Cerebellar nuclear complex (tissue), 1 donor: ENCODE results near the gene TTC3.

Experiments used
- DNase-seq, 2 experiments: peaks; one replicate each; lab custom pipeline; 2025; lab: John Stamatoyannopoulos, UW

Gene TTC3

DNA sequence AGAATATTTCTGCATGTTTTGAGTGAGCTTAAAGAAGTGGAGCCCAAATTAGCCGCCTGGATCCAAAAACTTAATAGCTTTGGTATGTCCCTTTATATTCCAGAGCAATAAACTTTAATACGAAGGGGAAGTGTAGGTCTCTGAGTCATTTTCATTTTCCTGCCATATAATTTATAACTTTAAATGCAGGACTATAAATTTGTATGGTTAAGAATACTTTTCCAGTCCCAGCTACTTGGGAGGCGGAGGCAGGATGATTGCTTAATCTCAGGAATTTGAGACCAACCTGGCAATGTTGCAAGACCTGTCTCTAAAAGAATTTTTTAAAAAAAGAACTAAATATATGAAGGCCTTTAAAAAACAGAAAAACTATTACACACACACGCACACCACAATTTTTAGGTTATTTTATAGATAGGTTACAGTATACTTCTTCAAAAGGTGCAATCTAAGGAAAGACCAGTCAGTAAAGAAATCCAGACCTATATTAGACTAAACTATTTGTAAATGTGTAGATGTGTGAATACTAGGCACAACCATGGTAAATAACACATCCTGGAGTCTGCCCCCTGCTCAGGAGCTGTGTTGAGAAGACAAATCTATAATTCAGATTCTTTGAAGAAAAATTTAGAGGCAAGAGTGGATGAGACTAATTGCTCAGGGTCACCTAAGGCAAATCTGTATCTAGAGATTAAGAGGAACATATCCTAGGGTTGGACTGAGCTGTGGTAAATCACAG is 80.3 kb downstream of the TTC3 start:
- DNase-seq, result no peak

DNA sequence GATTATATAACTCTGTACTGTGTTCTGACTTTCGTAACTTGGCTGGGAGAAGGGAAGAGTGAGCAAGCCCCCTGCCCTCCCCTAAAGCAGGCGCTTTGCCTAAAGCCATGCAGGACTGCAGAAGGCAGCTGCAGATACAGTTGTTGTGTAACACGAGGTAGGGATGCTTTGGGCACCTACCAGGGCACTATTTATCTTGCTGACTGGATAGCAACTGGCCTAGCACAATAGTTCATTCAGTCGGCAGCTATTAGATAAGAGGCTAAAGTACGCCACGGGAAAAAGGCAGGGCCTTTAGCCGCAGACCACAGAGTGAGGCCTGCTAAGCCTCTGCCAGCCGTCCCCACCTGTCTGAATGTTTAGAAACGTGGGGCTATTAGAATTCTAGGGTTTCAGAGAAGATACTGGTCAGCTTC is 80.9 kb downstream of the TTC3 start:
- DNase-seq, result no peak

DNA sequence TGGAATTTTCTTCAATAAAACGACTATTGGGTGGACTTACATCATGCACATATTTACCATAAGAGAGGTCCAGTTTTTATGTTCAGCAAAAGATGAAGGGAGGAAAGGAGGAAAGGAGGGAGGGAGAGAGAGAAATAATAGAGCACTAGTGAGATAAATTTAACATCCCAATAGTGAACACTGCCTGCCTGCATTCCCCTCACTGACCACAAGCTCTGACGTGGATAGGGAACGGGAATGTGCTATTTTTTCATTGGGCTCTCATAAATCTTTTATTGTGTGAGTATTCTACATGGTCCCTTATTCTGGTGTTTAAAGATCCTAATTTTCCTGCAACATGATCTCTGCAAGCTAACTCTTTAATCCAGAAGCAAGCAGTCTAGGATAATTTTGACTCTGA is 82.1 kb downstream of the TTC3 start:
- no peak for DNase-seq

DNA sequence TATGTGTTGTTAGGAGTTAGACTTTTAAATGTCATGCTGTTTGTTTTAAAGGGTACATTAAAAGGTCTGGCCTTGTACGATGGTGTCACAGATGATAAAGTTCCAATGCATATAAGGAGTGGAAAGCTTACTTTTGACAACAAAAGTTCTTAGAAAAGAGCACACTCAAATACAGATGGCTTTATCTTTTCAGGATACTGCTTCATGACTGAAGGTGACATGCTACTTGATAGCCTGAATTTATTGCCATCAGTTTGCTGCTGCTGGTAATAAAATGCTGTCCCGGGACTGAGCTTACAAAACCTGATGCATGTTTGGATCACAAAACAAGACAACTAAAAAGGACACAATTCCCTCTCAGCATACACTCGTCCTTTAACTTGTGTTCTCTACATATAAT is 84.9 kb downstream of the TTC3 start:
- no peak for DNase-seq

DNA sequence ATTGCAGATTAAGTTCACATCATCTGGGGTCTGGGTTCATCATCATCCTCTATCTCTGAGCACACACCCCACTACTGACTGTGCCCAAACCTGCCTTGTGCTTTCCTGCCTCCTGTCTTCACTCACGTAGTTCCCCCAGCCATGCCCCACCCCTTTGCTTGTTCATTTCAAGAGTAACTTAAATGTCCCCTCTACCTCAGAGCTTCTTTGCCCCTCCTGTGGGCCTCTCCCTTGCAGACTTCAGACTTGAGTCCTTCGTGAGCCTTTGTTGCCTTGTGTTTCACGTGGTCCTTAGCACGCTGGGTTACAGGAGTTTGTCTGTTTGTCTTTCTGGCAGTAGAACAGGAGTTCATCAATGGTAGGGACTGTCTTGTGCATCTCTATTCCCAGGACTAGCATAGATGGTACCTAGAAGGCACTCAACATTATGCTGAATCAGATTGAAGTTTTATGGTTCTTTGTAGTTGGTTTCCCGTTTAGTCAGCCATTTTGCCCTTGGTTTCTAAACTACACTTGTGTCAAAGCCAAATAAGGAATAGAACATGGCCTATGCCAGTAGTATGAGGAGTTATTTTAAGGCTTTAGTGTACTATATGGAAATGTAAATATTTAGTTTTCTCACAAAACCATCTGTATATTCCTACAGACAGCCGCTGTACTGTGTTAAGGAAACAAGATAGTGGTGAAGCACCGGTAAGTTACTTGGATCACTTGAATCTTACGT is 86.2 kb downstream of the TTC3 start:
- DNase-seq, result no peak

DNA sequence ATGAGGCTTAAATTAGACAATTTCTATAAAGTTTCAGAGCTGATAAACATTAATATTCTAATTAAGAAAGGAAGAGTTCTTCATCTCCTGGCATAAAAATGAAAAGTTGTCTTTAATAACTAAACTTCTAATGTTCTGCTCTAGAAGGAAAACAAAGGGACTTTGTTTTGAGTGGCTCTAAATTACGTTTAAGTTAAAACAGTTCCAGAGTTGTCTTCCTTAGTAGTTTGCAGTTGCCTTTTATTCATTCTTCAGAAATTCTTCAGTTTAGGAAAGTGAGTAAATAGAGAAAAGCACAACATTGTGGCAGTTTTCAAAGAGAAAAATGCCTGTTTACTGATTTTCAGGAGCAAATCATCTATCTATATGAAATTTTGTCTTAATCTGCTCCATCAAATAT is 86.9 kb downstream of the TTC3 start:
- DNase-seq, result no peak

DNA sequence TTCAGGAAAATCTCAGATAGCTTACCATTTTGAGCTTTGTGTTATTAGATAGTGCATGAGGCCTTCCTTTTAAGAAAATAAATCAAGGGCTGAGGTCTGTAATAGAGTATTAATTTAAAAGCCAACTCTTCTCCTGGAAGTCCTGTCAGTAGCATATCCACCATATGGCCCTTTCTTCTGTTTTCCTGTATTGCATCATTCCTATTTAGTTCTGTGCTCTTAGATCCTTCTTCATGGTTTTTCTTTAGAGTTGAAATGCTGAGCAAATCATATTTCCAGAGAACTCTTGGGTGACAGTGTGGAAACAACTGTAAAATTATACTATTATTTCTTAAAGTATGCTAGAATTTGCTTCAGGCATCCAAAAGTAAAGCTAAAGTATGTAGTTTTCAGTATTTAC is 91.7 kb downstream of the TTC3 start:
- no peak for DNase-seq

DNA sequence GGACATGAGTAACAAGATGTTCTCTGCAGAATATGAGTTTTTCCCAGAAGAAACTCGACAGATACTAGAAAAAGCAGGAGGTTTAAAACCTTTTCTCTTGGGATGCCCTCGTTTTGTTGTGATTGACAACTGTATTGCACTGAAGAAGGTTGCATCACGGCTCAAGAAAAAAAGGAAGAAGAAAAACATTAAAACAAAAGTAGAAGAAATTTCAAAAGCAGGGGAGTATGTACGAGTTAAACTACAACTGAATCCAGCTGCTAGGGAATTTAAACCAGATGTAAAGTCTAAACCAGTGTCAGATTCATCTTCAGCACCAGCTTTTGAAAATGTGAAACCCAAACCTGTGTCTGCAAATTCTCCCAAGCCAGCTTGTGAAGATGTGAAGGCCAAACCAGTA is 92.5 kb downstream of the TTC3 start:
- no peak for DNase-seq

DNA sequence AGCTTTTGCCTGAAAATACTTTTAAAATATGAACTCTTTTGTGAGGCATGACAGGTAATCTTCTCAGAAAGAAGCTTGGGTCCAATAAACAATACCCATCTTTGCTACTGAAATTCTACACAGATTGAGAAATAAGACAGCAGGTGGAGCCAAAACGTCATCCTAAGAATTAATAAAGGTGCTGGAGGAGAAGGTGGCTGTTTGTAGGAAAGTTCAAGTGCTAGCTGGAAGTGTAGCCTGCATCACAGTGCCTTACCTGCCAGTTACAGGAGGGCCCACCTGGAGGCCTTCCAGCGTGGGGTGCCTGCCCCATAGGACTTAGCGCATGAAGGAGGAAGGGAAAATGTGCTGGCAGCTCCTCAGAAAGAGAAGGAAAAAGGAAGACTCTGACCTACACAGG is 93.7 kb downstream of the TTC3 start:
- no peak for DNase-seq

DNA sequence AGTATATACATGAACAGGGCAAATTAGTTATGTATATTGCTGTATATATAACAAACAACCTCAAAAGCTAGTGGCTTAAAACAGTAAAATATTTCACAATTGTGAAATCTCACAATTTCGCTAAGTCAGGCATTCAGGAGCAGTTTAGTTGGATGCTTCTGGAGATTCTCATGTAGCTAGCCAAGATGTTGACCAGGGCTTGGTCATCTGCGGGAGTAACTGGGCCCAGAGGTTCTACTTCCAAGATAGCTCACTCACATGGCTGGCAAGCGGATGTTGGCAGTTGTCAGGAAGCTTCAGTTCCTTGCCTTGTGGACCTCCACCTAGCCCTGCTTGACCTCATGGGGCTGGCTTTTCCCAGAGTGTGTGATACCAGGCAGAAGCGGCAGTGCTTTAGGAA is 95.6 kb downstream of the TTC3 start:
- DNase-seq, result no peak

DNA sequence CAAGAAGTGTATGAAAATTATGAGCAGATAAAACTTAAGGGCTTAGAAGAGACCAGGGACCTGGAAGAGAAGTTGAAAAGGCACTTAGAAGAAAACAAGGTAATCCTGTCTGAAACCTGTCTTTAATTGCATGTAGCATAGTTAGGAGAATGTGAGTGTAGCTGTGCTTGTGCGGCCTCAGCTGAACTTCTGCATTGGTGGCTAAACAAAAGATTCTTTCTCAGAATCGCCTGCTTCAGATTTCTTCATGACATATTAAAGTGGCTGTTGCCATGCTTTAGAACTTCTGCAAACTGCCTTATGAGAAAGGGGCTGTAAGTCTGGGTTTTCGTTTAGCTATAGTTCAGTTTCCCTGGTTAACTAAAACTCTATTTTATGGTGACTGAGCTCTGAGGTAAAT is 99.6 kb downstream of the TTC3 start:
- no peak for DNase-seq

DNA sequence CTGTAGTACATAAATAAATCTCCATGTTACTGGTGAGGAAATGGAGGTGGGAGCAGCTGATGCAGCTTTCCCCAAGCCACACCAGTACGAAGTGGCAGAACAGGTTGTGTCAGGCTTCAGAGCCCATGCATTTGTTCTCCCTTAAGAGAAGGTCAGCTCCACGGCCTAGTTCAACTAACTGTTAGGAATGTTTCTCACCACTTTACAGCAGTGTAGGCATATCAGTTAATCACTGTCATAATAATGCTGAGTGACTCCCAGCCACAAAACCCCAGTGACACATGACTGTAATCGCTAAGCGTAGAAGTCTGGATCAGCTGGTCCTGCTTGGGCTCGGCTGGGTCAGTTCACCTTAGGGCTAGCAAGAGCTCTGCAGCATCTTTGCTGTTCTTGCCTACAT is 103.7 kb downstream of the TTC3 start:
- no peak for DNase-seq

DNA sequence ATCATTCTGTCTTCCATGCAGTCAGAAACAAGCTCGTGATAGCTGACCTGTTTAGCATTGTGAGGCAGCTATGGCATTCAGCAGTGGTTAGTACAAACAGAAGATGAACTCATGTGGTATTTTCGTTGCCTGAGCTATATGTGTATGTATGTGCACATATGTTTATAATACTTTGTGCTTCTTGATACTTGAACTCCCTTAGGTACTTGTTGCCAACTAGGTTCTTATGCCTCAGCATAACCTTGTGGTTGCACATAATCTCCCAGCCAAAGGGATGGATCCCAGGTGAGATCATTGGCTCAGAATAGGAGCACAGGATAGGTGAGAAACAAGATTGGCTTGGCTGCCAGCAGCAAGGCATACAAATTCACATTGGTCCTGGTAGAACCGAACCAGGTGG is 108.0 kb downstream of the TTC3 start:
- no peak for DNase-seq

DNA sequence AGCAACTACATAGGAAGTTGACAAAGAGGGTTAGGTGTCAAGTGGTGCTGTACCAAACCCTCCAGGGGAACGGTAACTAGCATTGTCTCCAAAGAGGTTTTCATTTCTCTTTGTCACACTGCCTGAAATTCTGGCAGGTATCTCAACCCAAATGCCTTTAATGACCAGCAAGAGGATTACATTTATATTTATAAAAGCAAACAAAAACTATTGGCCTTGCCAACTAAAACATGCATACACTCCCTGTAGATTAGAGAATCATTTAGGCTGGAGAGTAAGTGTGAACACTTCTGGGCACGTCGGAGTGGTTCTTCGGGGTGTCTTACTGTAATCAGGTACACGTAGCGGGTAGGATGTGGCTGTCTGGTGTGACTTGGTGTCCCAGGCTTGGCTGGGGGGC is 109.2 kb downstream of the TTC3 start:
- no peak for DNase-seq

DNA sequence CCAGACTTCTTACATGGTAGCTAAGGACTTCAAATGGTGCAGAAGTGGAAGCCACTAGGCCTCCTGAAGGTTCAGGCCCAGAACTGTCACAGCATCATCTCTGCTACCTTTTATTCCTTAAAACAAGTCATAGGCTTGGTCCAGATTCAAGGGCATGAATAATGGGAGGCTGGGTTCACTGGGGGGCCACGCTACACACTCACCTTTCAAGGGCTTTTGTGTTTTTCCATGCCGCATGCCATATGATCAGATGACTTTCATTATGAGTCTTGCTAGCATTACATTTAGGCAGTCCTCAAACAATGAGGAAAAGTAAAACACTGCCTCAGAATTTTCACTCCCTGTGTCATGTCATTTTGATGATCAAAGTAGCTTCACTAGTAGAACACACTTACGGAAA is 110.7 kb downstream of the TTC3 start:
- DNase-seq, result no peak

DNA sequence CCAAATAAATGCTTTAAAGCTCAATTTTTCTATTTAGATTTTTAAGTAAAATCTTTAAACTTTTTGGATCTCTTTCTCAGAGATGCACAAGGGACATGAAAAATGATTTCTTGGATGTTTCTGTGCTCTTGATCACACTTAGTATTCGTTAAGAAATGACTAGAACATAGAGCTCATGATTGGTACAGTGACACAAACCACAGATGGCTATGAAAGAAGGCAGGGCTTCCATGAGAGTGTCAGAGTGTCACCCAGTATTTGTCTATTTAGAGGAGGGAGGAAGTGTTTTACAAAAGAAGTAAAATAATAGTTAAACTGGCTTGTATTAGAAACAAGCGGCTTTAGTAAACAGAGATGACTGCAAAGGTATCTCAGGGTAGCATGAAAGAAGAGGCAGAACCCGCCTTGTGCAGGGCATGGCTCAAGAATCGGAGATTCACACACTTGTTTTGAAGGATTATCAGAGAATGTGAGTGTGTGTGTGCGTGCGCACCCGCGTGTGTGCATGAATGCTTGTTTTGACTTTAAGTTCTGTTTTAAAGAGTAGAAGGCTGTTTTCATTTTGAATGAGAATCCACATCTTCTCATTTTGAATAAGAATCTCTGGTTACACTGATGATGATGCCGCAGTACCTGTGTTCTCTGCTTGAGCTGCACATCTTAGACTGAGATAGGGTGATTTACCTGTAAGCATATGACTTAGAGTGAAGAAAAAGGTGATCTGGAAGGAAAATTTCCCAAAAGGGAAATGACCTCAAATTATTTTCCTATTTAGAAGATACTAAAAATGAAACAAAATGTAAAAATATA is 111.9 kb downstream of the TTC3 start:
- no peak for DNase-seq

DNA sequence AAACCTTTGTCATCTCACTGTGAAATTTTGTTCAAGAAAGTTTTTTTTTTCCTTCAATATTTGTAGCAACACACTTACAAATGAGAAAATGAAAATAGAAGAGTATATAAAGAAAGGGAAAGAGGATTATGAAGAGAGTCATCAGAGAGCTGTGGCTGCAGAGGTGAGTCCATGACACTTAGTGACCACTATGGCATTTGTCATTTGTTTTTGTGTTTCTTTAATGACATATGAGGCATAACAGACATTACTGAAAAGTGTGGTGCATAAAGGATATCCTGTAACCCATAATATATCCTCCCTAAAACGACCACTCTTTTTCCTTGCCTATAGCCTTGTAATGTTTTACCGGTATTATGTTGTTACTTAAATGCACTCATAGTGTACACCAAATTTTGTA is 113.9 kb downstream of the TTC3 start:
- no peak for DNase-seq

DNA sequence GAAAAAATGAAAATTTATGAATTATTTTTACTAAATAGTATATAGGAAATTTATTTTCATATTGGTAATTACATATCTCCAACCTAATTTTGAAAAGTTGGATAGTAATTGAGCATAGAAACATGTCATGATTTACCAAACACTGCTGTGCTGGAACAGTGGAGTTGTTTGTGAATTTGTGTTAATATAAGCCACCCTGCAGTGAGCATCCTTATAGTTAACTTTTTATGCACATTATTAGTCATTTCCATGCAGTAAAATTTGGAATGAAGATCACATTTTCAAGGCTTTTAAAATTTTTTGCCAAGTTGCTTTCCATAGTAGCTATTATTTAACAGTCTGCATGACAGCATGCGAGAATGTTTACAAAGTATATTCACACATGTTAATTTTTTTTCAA is 115.8 kb downstream of the TTC3 start:
- no peak for DNase-seq

DNA sequence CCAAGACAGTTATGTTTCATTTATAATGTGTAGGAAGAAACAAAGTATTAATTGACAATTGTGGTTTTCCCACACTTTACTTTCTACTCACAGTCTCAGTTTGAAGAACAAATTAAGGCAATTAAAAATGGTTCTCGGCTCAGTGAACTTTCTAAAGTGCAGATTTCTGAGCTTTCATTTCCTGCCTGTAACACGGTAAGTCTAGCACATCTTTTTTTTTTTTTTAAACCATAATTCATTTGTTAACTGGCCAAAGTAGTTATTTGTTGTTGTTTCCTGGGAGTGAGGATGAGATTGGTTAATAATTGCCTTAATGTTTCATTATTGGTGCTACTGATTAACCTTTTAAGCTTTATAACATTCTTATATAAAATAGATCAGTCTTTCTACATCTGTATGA is 119.0 kb downstream of the TTC3 start:
- no peak for DNase-seq

DNA sequence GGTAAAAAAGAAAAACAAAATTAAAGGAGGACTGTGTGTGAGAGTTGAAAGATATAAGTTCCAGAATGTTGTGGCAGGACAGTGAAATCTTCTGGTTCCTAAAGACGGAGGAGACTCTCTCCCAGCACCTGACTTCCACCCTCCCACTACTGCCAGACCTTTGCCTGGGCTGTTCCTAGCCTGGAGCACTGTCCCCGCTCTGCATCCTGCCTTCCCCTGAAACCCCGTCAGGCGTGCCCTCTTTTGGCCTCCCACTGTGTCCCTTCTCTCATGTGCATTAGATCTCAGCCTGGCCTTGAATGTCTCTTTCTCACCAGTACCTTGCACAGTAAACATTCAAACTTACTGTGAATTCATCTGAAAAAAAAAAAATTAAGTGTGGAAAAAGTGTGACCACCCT is 120.0 kb downstream of the TTC3 start:
- no peak for DNase-seq

DNA sequence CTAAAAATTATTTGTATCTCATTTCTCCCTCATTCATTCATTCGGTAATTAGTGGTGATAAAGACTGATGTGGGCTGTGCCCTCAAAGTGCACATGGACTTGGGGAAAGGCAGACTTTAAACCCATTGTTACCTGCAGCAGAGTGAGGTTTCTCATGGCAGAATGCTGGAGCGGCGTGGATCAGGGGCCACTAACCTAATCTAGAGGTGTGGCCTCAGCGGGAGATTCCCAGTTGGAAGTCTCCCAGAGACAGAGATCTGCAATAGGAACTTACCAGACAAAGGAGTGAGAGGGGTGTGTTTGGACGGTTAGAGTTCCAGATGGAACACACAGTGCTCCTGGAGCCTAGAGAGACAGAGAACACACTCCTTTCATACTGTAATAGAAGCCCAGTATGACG is 120.6 kb downstream of the TTC3 start:
- no peak for DNase-seq

DNA sequence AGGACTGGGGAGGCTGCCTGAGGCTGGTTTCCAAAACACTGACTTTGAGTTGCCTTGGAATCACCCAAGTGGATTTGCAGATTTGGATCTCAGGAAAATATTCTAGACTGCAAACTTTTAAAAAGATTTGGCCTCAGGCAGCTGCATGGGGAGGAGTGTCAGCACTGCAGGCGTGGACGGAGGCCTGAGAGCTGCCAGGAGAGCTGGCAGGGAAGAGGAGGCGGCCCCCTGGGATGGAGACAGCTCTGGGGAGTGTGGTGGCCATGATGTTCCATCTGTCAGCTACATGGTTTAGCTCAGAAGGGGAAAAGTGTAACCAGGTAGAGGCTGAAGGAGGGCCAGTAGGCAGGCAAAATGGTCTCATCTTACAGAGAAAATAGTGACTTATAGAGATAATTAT is 122.0 kb downstream of the TTC3 start:
- DNase-seq, result no peak

DNA sequence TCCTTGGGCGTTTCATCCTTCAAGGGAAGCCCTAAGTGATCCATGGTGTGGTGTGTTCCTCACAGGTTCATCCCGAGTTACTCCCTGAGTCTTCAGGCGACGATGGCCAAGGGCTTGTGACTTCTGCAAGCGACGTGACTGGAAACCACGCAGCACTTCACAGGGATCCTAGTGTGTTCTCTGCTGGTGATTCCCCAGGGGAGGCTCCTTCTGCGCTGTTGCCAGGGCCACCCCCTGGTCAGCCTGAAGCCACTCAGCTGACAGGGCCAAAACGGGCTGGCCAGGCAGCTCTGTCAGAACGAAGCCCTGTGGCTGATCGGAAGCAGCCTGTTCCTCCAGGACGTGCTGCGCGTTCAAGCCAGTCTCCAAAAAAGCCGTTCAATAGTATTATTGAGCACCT is 122.6 kb downstream of the TTC3 start:
- no peak for DNase-seq
